ENCODE measurements around the gene MICALL1.

The MICALL1 gene

GRCh38 chr22:37905534-37906363 lies at the start of gene MICALL1:
Gene MICALL1 (plus strand): TSS chr22:37906297. CDS start chr22:37906423, 126 bp downstream.
- ATAC-seq (ENCODE audit: insufficient read depth, low read depth), result peak; percentile 78
- no peak for TF ChIP-seq EZH2 (IDR thresholded peaks at IDR 0.05; ENCODE audit: borderline replicate concordance, low read depth, low read length, severe bottlenecking)
- TF ChIP-seq, protein P1, sequence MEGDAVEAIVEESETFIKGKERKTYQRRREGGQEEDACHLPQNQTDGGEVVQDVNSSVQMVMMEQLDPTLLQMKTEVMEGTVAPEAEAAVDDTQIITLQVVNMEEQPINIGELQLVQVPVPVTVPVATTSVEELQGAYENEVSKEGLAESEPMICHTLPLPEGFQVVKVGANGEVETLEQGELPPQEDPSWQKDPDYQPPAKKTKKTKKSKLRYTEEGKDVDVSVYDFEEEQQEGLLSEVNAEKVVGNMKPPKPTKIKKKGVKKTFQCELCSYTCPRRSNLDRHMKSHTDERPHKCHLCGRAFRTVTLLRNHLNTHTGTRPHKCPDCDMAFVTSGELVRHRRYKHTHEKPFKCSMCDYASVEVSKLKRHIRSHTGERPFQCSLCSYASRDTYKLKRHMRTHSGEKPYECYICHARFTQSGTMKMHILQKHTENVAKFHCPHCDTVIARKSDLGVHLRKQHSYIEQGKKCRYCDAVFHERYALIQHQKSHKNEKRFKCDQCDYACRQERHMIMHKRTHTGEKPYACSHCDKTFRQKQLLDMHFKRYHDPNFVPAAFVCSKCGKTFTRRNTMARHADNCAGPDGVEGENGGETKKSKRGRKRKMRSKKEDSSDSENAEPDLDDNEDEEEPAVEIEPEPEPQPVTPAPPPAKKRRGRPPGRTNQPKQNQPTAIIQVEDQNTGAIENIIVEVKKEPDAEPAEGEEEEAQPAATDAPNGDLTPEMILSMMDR (IDR thresholded peaks at IDR 0.05; ENCODE audit: borderline replicate concordance, extremely low read depth, low read length, poor library complexity, severe bottlenecking), result peak; percentile 37
- H3K4me2 ChIP-seq (ENCODE audit: insufficient read depth, low read length), result peak within 1 kb of the TSS; percentile 79
- peak within 1 kb of the TSS; percentile 26 to 71; a peak in 3 of 4 replicates for H3K4me3 ChIP-seq (ENCODE audit: low read depth in 1 of 2, low read length in 2 of 2)
- H3K4me1 ChIP-seq (ENCODE audit: insufficient read depth, low read length), result peaks cover 23% of the 10 kb centered on the region
- H3K9me3 ChIP-seq (ENCODE audit: insufficient read depth, low read length, severe bottlenecking), result no peaks in the 10 kb centered on the region
- H3K36me3 ChIP-seq (ENCODE audit: insufficient read depth, low read length), result no peaks in the 10 kb centered on the region; the same call in 1 of the 2 replicates
- DNase-seq, result peak; percentile 60
- H3K27ac ChIP-seq (ENCODE audit: low read length), result peak within 1 kb of the TSS; percentile 69
- H3K27me3 ChIP-seq (ENCODE audit: insufficient read depth, low read length, poor library complexity), result no peaks in the 10 kb centered on the region
- no peaks in the 10 kb centered on the region; the same call in 1 of the 2 replicates for H3K79me2 ChIP-seq (ENCODE audit: insufficient read depth, low read length)
- peak within 1 kb of the TSS; percentile 88 for H3K9ac ChIP-seq (ENCODE audit: low read depth, low read length)
- no peaks in the 10 kb centered on the region; the same call in 1 of the 2 replicates for H4K20me1 ChIP-seq (ENCODE audit: insufficient read depth, low read length)
- H2AFZ ChIP-seq (ENCODE audit: low read depth, low read length), result peak within 1 kb of the TSS; percentile 90

DNA sequence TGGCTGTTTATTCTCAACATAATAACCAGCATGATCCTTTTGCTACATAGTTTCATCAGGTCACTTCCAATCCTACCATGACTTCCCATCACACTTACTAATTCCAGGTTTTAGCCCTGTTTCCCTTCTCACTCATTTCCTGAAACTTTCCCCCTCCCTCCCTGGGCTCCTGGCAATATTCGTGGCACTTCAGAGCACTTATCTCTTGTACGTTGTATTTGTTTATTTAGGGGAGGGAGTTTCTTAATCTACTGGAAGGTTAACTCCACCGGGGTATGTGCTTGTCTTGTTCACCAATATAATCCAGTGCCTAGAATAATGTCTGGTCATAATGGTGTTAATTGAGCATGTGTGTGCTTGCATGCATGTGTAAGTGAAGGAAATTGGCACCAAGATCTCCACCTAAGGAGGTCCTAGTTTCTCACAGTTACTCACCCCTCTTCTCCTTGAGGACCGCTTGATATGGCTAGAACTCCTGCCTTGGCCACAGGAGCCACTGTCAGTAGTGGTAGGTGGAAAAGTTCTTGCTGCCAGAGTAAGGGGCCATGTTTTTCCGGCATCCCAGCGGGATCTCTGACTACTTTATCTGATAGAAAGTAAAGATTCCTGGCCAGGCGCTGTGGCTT lies 45.2 kb upstream of the MICALL1 start:
- no peak for DNase-seq
- TF ChIP-seq, protein P1 (IDR thresholded peaks at IDR 0.05; ENCODE audit: borderline replicate concordance, extremely low read depth, low read length, poor library complexity, severe bottlenecking), result no peak
- no peak for TF ChIP-seq EZH2 (IDR thresholded peaks at IDR 0.05; ENCODE audit: borderline replicate concordance, low read depth, low read length, severe bottlenecking)
- Histone ChIP-seq H3K4me3 (ENCODE audit: low read depth in 1 of 2, low read length in 2 of 2) (no peak overlapping the region), H3K27me3 (ENCODE audit: insufficient read depth, low read length, poor library complexity) (no peaks in the 10 kb centered on the region), H3K79me2 (ENCODE audit: insufficient read depth, low read length) (peaks cover 28% of the 10 kb centered on the region), H3K36me3 (ENCODE audit: insufficient read depth, low read length) (peaks cover 94% of the 10 kb centered on the region), H4K20me1 (ENCODE audit: insufficient read depth, low read length) (peaks cover 29% of the 10 kb centered on the region; the same call in 1 of the 2 replicates), H3K27ac (ENCODE audit: low read length) (no peak overlapping the region), H3K4me2 (ENCODE audit: insufficient read depth, low read length) (no peak overlapping the region), H3K4me1 (ENCODE audit: insufficient read depth, low read length) (no peaks in the 10 kb centered on the region), H3K9ac (ENCODE audit: low read depth, low read length) (no peak overlapping the region), H3K9me3 (ENCODE audit: insufficient read depth, low read length, severe bottlenecking) (no peaks in the 10 kb centered on the region), H2AFZ (ENCODE audit: low read depth, low read length) (no peak overlapping the region)
- ATAC-seq (ENCODE audit: insufficient read depth, low read depth), result no peak

GRCh38 chr22:37862570-37863325 lies 43.3 kb upstream of the MICALL1 start:
- Histone ChIP-seq H4K20me1 (ENCODE audit: insufficient read depth, low read length) (peaks cover 31% of the 10 kb centered on the region; the same call in 1 of the 2 replicates), H3K79me2 (ENCODE audit: insufficient read depth, low read length) (peaks cover 26% of the 10 kb centered on the region), H3K36me3 (ENCODE audit: insufficient read depth, low read length) (peaks cover 94% of the 10 kb centered on the region)

More at GRCh38 chr22:37862570-37863325, 43.3 kb upstream of the MICALL1 start:
- H3K27ac ChIP-seq (ENCODE audit: low read length), result no peak overlapping the region
- no peak overlapping the region for H3K9ac ChIP-seq (ENCODE audit: low read depth, low read length)
- no peak overlapping the region for H2AFZ ChIP-seq (ENCODE audit: low read depth, low read length)
- H3K4me1 ChIP-seq (ENCODE audit: insufficient read depth, low read length), result no peaks in the 10 kb centered on the region
- ATAC-seq (ENCODE audit: insufficient read depth, low read depth), result no peak
- H3K27me3 ChIP-seq (ENCODE audit: insufficient read depth, low read length, poor library complexity), result no peaks in the 10 kb centered on the region
- H3K9me3 ChIP-seq (ENCODE audit: insufficient read depth, low read length, severe bottlenecking), result no peaks in the 10 kb centered on the region
- DNase-seq, result no peak
- TF ChIP-seq, protein P1 (IDR thresholded peaks at IDR 0.05; ENCODE audit: borderline replicate concordance, extremely low read depth, low read length, poor library complexity, severe bottlenecking), result no peak
- no peak for TF ChIP-seq EZH2 (IDR thresholded peaks at IDR 0.05; ENCODE audit: borderline replicate concordance, low read depth, low read length, severe bottlenecking)
- no peak overlapping the region for H3K4me2 ChIP-seq (ENCODE audit: insufficient read depth, low read length)
- no peak overlapping the region for H3K4me3 ChIP-seq (ENCODE audit: low read depth in 1 of 2, low read length in 2 of 2)
